HG02885 (cell line): ENCODE measurements around the gene CLEC2A.
A peak's percentile ranks its signal among the peaks of the same experiment; 100 is the strongest.
"Not testable (repeated sequence)": the region's sequence is repeated elsewhere in the genome, so short reads cannot be mapped to it uniquely, and the experiment has no call there.

Experiments used
- ATAC-seq: cut with Tn5 transposase; IDR thresholded peaks from one replicate; pipeline ENCODE4 v1.9.1; 2021; ENCODE audit warnings: mild to moderate bottlenecking; ENCODE audit not compliant: unreplicated experiment, poor library complexity

Gene CLEC2A

GRCh38 chr12:9888665-9889273 lies 43.4 kb downstream of the CLEC2A start:
- no peak for ATAC-seq

GRCh38 chr12:9883175-9883574 lies 49.0 kb downstream of the CLEC2A start:
- no peak for ATAC-seq

- ATAC-seq, result no peak
Measured at GRCh38 chr12:9881988-9882387, 50.2 kb downstream of the CLEC2A start.

- no peak for ATAC-seq
Measured at GRCh38 chr12:9881246-9881645, 50.9 kb downstream of the CLEC2A start, which contains the start of gene KLRF2. Gene KLRF2, plus strand, starts transcription at chr12:9881489. Its CDS starts 107 bp downstream, at chr12:9881596.

DNA sequence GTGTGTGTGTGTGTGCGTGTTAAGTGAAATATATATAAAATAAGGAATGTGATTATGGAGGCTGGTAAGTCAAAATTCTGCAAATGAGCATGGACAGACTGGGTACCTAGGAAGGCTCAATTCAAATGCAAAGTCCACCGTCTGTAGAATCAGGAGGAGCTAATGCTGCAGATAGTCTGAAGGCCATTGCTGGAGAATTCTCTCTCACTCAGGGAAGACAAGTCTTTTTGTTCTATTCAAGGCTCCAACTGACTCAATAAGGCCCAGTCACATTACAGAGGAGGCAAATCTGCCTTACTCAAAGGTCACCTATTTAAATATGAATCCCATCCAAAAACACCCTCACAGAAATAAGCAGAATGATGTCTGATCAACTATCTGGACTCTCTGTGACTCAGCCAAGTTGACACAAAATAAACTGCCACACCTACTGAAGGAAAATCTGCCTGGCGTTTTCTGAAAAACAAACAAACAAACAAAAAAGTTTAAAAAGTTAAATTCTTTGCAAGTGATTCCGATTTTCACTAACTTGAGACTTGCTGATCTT lies 51.6 kb downstream of the CLEC2A start:
- no peak for ATAC-seq

GRCh38 chr12:9876120-9876519 lies 56.0 kb downstream of the CLEC2A start:
- not testable (repeated sequence) for ATAC-seq

GRCh38 chr12:9872742-9873141 lies 59.4 kb downstream of the CLEC2A start:
- no peak for ATAC-seq

DNA sequence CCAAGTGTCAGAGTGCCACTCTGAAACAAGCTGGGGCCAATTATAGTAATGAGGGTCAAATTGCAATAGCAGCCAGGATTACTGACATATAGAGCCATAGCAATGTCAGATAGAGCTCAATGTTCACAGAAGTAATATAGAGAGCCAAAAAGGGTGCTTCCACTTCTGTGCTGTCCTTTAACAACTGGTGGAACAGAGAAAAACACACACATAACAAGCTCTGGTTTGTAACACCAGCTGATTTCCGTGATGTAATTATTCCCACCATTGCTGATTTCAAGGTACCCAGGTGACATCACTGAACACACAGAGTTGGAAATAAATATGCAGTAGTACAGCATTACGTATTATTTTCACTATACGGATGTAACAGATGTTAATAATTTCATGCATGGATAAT lies 60.0 kb downstream of the CLEC2A start:
- no peak for ATAC-seq

DNA sequence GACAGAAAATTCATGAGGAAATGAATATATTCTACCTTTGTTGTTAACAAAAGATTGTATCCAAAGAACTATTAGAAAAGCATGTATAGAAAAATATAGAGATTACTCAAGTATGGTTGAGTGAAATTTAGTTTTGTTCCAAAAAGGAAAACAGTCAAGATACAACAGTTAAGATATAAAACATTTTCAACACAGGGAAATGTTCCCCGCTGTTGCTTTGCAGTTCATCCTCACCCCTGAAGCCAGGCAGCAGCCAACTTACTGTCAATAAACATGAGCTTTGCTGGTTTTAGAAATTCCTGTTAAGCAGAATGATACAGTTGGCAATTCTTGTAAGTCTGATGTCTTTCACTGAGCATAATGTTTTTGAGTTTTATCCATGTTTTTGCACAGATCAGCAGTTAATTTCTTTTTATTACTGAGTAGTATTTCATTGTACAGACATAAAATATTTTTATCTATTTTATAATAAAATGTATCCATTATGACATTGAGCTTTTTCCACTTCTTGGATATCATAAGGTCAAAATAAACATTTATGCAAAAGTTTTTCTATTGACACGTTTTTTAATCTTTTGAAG lies 61.8 kb downstream of the CLEC2A start:
- ATAC-seq, result no peak

GRCh38 chr12:9869307-9870161 lies 62.6 kb downstream of the CLEC2A start, which contains the start of gene CLEC2B:
Gene CLEC2B, minus strand, starts transcription at chr12:9869354.
- peak; percentile 41 for ATAC-seq

DNA sequence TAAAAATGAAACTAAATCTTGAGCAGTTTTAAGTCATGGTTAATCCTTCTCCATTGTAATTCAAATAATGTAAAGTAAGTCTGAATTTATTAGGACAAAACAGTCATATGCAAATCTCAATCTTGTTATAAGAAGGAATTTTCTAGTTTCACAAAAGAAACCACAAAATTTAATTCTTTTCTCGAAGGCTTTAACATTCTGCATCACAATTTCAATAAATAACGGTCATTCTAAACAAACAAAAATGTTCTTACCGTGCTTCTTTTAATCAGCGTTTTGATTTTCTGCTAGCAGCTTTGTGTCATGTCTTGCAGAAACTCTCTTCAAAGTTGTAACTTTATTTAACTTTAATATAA lies 63.2 kb downstream of the CLEC2A start:
- no peak for ATAC-seq

DNA sequence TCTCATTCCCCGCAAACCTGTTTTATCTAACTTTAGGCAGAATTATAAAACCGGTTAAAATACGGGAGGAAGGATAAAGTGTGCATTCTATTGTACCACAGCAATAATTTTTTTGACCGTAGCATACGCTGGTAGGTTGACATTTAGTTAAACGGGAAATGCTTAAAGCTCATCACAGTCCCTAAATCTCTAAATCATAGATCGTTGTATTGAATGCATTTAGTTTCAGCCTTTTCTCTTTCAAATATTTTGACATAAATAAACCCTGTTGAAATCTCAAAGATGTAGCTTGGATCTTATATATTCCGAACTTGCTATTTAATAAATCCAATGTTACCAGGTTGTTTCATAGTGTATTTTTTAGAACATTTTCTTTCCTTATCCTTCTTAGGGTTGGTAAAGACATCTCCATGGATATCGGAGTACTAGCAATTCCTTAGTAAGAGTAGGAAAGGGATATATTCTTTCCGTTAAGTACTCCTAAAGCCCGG lies 63.8 kb downstream of the CLEC2A start:
- ATAC-seq, result no peak

- ATAC-seq, result no peak
Measured at GRCh38 chr12:9867531-9867930, 64.6 kb downstream of the CLEC2A start.

- ATAC-seq, result no peak
Measured at GRCh38 chr12:9866860-9867269, 65.3 kb downstream of the CLEC2A start.

DNA sequence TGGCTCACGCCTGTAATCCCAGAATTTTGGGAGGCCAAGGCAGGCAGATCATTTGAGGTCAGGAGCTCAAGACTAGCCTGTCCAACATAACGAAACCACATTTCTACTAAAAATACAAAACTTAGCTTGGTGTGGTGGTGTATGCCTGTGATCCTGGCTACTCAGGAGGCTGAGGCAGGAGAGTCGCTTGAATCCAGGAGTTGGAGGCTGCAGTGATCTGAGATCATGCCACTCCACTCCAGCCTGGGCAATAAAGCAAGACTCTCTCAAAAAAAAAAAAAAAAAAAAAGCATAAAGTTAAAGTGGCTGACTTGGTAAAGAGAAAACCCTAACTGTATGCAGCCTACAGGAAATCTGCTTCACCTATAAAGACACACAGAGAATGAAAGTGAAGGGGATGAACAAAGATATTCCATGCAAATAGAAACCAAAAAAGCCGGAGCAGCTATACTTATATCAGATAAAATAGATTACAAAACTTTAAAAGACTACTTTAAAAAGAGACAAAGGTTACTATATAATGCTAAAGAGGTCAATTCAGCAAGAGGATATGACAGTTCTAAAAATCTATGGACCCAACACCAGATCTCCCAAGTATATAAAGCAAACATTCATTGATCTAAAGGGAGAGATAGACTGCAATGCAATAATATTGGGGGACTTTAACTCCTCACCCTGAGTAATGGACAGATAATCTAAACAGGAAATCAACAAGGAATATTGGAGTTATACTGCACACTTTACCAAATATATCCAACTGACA lies 67.1 kb downstream of the CLEC2A start:
- ATAC-seq, result no peak
